GM12874 (cell line): ENCODE results near the gene C1QTNF12.

Experiments used
- TF ChIP-seq, protein P1 (sequence below): IDR thresholded peaks from 2 replicates; pipeline ENCODE4 v1.5.1; 2011; ENCODE audit warnings: low read depth, mild to moderate bottlenecking, control low read depth, low read length, moderate library complexity; ENCODE audit not compliant: insufficient read depth

C1QTNF12 gene

DNA sequence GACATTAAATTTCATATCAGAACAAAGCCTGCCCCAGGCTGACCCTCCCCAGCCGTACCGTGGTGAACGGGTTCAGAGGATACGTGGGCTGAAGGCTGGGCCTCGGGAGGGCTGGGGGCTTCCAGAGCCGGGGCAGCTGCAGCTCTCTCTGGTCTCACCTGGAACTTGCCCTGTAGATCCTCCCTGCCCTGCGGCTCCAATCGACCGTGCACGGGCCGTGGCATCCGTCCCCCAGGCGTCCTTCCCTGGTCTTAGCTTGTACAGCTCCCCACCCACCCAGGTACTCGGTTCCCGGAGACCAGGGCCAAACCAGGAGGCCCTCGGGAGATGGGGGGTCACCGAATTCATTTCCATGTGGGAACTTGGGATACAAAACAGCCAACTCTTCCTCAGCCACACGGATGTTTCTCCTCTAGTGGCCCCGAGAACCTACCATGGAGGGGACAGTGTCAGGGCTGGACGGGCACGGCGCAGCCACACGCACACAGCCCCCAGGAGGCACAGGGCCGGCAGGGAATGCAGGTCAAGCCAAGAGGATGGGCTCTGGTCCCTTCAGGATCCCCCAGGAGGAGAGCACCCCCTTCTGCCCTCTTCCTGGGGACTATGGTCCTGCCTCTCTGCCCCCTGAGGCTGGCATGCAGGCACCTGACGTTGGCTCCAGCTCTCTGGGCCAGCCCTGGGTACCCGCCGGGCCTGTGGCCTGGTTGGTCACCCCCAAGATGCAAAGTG is 11.3 kb downstream of the C1QTNF12 start:
- TF ChIP-seq, protein P1, sequence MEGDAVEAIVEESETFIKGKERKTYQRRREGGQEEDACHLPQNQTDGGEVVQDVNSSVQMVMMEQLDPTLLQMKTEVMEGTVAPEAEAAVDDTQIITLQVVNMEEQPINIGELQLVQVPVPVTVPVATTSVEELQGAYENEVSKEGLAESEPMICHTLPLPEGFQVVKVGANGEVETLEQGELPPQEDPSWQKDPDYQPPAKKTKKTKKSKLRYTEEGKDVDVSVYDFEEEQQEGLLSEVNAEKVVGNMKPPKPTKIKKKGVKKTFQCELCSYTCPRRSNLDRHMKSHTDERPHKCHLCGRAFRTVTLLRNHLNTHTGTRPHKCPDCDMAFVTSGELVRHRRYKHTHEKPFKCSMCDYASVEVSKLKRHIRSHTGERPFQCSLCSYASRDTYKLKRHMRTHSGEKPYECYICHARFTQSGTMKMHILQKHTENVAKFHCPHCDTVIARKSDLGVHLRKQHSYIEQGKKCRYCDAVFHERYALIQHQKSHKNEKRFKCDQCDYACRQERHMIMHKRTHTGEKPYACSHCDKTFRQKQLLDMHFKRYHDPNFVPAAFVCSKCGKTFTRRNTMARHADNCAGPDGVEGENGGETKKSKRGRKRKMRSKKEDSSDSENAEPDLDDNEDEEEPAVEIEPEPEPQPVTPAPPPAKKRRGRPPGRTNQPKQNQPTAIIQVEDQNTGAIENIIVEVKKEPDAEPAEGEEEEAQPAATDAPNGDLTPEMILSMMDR = no peak

DNA sequence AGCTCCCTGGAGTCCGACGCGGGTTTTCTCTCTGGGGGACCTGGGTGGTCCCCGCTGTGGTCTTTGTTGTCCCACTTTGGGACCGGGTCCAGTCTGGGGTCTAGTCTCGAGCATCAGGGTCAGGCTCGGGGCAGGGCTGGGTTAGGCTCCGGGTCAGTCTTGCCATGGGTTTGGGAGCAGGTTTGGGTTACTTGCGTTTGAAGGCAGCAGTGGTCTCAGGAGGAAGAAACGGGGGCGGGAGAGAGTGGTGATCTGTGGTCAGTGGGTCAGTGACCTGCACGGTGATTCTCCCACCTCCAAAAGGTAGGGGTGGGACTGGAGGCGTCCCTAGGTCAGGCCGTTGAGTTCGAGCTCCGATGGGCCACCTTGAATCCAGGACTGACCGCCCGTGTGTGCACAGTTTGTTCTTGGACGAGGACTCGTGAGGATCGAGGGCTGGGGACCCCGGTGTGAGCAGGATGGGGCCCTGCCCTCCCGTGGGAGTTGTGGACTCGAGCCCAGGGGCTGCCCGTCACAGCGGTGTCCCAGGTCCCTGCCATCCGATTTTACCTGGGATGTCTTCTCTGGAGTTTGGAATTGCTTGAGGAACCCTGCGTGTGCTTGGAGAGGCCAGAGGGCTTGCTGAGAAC is 12.2 kb downstream of the C1QTNF12 start:
- TF ChIP-seq, protein P1 = no peak

DNA sequence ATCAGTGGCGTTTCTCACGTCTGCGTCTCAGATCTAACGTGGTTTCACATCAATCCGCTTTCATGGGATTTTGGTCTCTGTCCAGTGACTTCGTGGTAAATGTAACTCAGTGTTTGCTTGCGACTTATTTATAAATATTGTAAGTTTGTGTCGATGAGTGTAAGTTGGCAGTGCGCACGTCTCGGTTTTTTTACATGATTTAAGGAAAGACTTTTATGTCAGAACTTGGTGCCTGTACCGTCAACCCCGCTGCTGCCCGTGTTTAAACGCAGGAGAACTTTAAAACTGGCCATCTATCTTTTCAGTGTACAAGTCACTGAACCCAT is 13.0 kb downstream of the C1QTNF12 start:
- TF ChIP-seq, protein P1 = no peak

DNA sequence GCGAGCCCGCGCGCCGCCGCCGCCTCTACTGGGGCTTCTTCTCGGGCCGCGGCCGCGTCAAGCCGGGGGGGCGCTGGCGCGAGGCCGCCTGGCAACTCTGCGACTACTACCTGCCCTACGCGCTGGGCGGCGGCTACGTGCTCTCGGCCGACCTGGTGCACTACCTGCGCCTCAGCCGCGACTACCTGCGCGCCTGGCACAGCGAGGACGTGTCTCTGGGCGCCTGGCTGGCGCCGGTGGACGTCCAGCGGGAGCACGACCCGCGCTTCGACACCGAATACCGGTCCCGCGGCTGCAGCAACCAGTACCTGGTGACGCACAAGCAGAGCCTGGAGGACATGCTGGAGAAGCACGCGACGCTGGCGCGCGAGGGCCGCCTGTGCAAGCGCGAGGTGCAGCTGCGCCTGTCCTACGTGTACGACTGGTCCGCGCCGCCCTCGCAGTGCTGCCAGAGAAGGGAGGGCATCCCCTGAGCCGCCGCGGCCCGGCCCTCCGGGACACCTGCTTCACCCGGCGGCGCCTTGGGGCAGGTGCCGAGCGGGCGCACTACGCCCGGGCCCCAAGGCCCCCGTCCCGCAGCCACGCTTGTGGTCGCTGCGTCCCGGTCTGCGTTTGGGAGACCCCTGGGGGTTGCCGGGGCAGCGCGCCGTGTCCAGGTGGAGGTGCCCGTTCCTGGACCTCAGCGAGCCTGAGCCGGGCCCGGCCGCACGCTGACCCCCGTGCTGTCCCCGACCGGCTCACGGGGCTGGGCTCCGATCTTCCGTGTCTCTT is 13.5 kb downstream of the C1QTNF12 start:
- TF ChIP-seq, protein P1 = no peak

DNA sequence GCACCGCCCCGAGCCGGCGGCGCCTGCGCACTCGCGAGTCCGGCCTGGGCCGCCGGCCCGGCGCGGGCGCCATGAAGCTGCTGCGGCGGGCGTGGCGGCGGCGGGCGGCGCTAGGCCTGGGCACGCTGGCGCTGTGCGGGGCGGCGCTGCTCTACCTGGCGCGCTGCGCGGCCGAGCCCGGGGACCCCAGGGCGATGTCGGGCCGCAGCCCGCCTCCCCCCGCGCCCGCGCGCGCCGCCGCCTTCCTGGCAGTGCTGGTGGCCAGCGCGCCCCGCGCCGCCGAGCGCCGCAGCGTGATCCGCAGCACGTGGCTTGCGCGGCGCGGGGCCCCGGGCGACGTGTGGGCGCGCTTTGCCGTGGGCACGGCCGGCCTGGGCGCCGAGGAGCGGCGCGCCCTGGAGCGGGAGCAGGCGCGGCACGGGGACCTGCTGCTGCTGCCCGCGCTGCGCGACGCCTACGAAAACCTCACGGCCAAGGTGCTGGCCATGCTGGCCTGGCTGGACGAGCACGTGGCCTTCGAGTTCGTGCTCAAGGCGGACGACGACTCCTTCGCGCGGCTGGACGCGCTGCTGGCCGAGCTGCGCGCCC is 14.2 kb downstream of the C1QTNF12 start, which contains the start of gene B3GALT6:
TSS of gene B3GALT6 (plus strand) at position 30 of the 588 bp plus-strand sequence. CDS start at position 72, 42 bp downstream.
- TF ChIP-seq, protein P1 = no peak

DNA sequence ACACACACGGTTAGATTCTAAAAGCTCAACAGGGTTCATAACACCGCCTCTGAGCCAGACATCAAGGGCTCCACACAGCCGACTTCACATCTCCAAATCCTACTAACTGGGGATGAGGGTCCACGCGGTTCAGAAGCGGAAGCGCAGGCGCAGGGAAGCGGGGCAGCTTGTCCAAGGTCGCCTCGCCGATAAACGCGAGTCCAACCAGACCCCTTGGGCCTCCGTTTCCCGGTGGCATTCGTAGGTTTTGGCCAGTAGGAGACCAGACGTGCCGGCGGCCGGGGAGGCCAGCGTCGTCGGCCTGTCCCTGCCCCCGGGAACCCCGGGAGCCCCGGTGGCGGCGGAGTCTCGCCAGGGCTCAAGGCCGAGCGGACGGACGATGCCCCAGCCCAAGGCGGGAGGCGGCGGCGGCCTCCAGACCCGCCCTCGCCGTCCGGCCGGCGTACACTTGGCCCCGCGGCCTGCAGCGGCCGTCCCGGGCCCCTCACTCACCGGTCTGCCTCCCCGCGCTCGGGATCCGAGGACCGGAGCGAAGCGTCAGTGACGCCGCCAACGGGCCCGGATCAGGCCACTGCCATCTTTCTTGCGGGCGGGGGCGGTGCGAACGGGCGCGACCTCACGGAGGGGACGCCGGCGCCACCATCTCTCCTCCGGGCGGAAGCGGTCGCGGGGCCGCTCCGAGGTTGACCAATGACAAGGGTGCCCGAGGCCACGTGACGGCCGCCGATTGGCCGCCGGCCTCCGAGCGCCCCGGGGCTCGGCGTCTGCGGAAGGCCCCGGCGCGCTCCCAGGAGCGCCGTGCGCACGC is 14.9 kb downstream of the C1QTNF12 start, which contains the start of gene SDF4:
TSS of gene SDF4 (minus strand) at position 602 of the 808 bp plus-strand sequence. CDS start 3,229 bp downstream, outside the sequence.
- TF ChIP-seq, protein P1 = no peak
